Activated CD8-positive, alpha-beta memory T cell treated with anti-CD3 and anti-CD28 coated beads, Interleukin-2, amount 50 U/mL, for 24 hours (primary cell): ENCODE data around the gene ALAD.

Experiments
- DNase-seq: peaks from one replicate; pipeline ENCODE4 v3.0.0-alpha.2; 2020; ENCODE audit errors: extremely low read depth

The ALAD gene

DNA sequence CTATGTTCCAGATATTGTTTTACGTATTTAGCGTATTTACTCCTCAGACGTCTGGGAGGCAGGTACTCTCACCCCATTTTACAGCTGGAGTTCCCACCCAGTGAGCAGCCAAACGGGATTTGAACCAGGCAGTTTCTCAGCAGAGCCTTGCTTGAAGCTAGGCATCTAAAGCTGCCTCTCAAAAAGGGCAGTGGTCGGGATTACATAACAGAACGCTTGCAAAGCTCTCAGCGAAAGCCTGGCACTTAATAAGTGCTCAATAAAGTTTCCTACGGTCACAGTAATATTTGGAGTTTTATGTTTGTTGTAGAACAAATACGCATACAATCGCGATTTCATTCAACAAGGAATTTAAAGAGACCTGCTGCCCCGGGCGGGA is 52.0 kb downstream of the ALAD start:
- DNase-seq = no peak

DNA sequence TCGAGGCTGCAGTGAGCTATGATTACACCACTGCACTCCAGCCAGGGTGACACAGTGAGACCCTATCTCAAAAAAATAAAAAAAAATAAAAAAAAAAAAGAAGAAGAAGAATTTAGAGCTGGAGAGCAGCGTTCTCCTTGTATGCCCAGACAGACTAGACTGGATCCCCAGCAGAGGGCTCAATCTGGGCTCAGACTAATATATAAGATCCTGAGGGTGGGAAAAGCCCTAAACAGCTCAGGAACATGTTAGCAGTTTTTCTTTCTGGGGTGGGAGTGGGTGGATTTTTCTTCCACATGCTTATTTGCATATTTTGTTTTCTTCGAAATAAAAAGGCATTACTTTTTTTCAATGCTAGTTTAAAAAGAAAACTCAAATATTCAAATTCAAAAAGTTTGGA is 52.6 kb downstream of the ALAD start:
- DNase-seq = no peak

DNA sequence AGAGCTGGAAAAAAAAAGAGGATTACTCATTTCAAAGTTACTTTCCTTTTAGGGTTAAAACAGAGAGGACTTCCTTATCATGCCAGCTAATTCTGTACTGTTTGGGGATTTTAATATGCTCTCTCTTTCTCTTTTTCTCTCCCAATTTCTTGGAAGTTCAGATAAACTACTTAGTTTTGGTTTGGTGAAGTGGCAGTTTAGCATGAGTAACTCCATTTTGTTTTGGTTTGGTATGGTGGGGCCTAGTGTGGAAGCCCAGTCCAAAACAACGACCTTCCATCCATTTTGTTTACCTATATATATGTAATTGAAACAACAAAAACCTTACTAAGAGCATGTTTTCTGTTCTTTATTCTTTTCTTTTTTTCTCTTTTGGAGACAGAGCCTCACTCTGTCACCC is 55.4 kb downstream of the ALAD start:
- no peak for DNase-seq

DNA sequence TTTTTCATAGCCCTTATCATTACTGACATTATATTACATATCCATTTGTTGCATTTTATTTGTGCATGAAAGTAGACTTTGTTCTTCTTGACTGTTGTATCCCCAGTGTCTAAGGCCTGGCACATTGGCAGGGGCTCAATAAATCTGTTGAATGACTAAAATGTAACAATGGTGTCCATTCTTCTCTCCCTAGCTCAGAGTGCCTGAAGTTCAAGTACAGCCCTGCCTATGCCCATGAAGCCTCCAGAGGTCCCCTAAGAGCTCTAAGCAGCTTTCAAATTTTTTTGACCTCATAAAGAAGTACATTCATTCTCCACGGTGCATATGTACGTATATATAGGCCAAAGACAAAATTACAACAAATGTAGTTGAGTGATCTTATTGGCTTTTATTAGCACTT is 55.9 kb downstream of the ALAD start:
- DNase-seq = no peak

DNA sequence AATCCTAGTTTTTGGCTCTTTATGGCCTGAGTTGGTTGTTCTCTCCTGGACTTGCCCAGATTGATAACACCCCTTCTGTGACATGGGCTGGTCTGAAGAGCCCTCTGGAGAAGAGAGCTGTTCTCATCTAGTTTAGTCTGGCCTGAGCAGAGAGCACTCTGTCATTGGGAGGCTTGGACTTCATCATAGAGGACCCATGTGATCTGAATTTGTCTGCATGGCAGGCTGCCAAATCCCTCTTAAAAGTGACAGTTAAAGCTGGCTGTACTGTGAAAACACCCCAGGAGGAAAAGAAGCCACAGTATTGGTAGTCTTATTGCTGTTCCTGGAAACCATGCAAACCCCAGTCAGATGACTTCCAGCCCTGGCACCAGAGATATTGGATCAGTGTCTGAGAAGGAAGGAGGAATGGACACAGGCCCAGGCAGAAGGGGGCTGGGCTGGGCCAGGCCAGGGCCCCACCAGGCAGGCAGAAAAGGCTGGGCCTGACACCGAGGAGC is 57.3 kb downstream of the ALAD start:
- DNase-seq = no peak

GRCh38 chr9:113341712-113342410 is 59.2 kb downstream of the ALAD start:
- no peak for DNase-seq

DNA sequence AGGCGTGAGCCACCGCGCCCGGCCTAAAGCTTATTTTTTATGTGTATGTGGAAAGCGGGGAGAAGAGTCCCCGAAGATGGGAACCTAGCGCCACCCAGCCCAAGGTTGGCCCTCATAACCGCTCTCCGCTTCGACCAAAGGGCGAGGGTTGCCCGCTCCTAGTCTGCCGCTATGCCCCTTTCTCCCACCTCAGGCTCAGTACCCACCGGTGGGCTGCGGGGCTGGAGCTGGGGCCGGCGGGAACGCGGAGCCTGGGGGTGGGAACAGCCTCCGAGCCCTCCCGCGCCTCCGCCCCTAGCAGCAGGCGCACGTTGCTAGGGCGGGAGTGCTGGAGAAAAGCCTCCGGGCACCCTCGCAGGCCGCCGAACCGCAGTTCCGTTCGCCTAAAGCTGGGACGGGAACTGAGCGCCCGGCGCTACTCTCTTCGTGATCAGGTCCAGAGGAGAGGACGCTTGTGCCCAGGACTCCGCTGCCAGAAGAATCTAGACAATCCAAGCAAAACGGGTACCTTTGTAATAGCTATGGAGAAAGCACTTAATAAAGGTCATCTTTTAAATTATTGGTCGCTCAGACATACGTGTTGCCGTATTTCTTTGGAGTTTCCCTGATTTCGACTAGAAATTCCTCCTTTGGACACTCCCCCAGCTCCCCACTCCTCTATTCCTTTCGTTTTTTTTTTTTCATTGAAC is 60.9 kb downstream of the ALAD start, which contains the start of gene WDR31:
Gene WDR31, minus strand, starts transcription at position 265 of the 689 bp plus-strand sequence. CDS start 8,253 bp downstream, outside the sequence.
- DNase-seq = peak; percentile 51

DNA sequence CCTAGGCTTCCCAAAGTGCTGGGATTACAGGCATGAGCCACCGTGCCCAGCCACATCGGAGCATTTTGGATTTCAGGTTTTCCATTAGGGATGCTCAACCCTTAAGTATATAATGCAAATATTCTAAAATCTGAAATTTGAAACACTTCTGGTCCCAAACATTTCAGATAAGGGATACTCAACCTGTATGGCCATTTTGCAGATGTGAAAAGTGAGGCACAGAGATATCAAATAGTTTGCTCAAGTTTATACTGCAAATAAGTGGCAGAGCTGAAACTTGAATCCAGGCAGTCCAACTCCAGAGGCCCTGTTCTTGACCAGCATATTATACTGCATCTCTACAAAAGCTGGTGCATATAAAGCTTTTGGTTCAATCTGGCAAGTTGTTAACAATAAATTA is 63.4 kb downstream of the ALAD start:
- DNase-seq = no peak
